GM19463 (cell line): ENCODE data around the gene ARL10.

Source experiments
- ATAC-seq: cut with Tn5 transposase; IDR thresholded peaks from one replicate; pipeline ENCODE4 v1.9.1; 2021; ENCODE audit warnings: mild to moderate bottlenecking, moderate library complexity; ENCODE audit not compliant: unreplicated experiment

Gene ARL10

DNA sequence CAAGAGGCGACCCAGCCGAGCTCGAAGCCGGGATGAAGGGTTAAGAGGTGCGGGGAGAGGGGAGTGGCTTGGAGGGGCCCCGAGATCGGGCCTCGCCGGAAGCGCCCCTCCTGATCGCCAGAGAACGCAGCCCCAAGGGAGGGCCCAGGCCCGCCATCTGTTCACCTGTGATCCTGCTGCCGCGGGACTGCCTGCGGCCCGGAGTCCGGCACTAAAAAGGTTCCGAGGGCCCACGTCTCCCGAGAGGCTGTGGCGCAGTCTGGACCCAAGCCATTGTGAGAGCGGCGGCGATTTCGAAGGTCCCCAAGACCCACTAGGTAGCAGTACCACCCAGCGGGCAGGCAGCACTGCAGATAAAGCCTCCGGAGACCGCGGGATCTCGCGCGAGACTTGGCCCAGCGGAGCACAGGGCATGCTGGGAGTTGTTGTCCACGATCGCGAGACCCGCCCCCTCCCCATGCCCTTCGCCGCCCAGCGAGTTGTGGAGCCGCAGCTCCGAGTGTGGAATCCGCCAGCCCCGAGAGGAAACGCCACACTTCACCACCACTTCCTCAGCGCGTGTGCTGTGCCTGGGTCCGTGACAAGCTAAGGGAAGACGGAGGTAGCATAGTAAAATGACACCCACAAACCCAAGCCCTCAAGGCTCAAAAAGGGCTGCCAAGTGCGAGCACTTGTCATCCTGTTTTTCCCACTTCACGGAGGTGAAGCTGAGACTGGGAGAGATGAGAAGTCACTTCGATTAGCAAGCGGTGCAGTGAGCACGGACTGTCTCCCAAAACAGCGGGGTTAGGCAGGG lies 3.7 kb upstream of the ARL10 start, which contains the start of gene KIAA1191:
KIAA1191 (minus strand) TSS at position 328 of the 796 bp plus-strand sequence. CDS start 2,256 bp downstream, outside the sequence.
- ATAC-seq: peak; percentile 85

- no peak for ATAC-seq
Measured at GRCh38 chr5:176362233-176362490, 3.1 kb upstream of the ARL10 start.

DNA sequence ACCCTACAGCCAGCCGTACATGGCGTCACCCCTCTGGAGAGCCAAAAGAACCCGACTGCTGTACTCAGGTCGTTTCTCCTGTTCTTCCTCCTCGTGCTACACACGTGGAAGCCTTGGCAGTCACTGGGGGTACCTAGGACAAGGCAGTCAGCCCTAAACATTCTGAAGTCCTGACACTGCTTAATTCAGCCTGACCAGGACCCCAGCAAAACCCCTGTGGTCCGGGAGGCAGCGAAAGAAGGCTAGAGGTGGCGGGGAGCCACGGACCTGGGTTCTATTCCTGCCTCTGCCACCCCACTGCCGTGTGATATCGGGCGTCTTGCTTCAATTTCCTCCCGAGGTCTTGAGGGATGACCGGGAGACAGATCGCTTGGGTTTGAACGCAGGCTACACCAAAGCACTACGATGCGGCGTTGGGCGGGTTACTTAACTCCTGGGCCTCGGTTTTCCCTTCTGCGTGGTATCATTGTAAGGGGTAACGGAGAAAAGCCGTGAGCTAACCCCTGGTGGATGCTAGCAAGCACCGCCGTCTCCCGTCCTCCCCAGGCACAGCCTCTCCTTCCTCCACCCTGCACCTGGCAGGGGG lies 429 bp upstream of the ARL10 start:
- ATAC-seq: no peak

GRCh38 chr5:176366232-176366894 lies 1.1 kb downstream of the ARL10 start:
- no peak for ATAC-seq

DNA sequence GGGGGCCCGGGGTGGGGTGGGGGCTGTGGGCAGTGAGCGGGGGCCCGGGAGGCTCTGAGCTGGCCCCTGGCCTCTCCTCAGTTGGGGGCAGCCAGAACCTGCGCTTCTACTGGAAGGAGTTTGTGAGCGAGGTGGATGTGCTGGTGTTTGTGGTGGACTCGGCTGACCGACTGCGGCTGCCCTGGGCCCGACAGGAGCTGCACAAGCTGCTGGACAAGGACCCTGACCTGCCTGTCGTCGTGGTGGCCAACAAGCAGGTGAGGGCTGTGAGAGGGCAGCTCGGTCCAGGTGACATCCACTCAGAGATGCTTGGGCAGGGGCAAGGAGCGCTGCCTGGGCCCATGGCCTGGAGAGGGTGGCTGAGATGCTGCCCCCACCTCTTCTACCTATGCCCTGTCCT lies 3.4 kb downstream of the ARL10 start:
- no peak for ATAC-seq

DNA sequence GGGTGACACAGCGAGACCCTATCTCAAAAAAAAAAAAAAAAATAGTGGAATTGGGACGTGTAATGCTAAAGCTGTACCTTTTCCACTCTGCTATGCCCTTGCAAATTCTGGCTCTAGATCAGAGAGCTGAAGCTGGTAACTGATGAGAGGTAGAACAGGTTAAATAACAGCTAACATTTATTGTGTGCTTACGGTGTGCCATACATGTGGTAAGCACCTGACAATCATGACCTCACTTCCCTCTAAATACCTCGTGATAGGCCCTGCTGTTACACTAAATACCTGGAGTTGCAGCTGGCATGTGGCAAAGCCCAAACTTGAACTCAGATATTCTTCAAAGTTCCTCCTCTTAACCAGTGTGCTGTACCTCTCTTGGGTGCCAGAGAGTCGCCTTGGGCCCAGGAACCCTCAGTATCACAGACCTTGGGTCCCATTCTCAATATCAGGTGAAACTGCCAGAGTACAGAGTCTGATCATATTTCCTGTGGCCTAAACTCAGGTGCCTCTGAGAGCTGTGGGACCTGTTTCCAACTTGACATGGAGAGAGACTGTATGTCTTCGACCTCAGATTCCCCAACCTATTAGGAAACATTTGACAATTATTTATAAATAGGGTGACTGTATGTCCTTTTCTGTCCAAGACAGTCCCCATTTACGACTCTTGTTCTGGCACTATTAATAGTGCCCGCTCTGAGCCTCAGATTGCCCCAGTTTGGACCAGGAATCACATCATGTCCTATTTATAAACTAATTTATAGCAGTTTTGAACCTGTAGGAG lies 4.8 kb downstream of the ARL10 start:
- ATAC-seq: no peak

GRCh38 chr5:176371621-176372539 lies 6.6 kb downstream of the ARL10 start:
- no peak for ATAC-seq

- ATAC-seq: no peak
Measured at GRCh38 chr5:176373100-176373818, 8.0 kb downstream of the ARL10 start.

GRCh38 chr5:176379881-176380280 lies 14.6 kb downstream of the ARL10 start:
- no peak for ATAC-seq

DNA sequence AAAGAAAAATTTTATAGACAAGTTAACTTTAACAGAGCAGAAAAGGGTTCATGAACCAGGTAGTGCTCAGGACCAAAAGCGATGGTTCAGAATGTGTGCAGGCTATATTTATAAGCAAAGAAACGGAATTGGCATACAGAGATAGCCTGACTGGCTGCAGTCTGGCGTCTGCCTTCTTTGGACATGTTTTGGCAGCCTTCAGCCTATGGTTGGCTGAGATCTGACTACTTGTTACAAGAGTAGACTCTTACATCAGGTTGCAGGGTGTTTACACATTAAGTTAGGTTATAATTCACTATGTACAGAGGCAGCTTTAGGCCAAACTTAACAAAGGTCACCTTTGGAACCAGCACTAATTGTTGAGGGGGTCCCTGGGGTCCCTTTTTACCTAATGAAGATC lies 16.1 kb downstream of the ARL10 start:
- no peak for ATAC-seq

DNA sequence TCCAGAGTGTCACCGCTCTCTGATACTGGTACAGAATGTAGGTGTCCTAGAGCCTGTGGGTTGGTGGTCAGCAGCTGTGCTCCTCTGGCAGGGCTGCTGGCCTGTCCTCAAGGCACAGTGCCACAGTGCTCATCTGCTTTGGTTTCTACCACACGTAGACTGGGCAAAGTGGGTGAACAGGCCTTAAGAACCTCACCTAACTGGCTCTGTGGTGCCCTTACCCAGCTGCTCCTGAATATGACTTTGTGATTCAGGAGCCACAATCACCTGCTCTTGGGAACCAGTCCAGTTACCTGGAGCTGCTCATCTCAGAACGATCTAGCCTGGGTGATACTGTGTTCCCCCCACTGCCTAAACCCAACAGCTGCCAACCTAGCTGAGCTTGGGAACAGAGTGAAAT lies 16.7 kb downstream of the ARL10 start:
- ATAC-seq: no peak

DNA sequence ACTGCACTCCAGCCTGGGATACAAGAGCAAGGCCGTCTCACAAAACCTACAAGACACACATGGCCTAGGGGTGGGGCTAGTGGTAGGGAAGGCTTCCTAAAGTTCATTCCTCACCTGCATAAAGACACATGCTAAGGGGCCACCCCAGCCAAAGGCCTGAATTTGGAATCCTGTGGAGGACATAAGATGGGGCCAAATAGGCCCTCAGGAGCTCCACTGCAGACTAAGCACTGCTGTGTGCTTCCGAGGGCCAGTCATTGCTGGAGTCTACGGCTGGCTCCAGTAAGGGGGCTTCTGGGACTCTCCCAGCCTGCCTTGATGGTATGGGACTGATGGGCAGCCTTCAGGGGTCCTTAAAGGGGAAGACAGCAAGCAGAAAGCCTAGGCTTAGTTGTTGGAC lies 17.4 kb downstream of the ARL10 start:
- no peak for ATAC-seq

- ATAC-seq: no peak
Measured at GRCh38 chr5:176383248-176383905, 18.1 kb downstream of the ARL10 start.

DNA sequence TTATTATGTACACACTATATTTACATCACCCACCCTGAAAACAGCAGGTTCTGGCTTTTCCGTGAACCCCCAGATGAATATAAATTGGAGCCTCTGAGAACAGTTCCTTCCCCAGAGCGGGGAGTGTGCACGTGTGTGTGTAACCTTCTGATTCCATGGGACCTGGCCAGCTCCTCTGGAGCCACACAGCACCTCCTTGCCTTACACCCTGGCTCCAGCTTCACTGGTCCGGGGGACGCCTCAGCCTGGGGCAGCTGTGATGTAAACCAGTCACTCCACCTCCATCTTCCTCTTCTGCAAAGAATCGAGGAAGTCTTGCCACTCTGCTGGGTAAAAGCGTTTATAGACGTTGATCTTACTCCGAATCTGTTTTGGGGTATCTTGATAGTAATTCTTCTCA lies 18.7 kb downstream of the ARL10 start:
- ATAC-seq: no peak

DNA sequence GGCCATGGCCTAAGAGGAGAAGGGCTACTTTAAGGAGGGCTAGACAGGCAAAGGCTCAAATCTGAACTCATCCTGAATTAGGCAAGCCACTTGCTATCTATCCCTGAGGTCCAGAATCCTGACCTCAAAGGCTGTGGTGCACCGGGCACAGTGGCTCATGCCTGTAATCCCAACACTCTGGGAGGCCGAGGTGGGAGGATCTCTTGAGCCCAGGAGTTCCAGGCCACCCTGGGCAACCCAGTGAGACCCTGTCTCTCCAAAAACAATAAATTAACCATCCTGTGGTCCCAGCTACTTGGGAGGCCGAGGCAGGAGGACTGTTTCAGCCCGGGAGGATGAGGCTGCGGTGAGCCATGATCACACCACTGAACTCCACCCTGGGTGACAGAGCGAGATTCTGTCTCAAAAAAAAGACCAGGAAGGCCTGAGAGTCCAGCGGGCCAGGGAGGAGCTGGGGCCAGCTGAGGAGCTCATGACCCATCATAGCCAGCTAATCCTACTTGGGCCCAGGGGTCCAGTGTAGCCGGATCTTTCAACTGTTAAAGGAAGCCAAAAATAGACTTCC lies 19.2 kb downstream of the ARL10 start:
- no peak for ATAC-seq

GRCh38 chr5:176384991-176385390 lies 19.7 kb downstream of the ARL10 start:
- ATAC-seq: no peak

GRCh38 chr5:176386491-176386890 lies 21.2 kb downstream of the ARL10 start:
- ATAC-seq: no peak

- ATAC-seq: no peak
Measured at GRCh38 chr5:176387384-176387925, 22.2 kb downstream of the ARL10 start.

DNA sequence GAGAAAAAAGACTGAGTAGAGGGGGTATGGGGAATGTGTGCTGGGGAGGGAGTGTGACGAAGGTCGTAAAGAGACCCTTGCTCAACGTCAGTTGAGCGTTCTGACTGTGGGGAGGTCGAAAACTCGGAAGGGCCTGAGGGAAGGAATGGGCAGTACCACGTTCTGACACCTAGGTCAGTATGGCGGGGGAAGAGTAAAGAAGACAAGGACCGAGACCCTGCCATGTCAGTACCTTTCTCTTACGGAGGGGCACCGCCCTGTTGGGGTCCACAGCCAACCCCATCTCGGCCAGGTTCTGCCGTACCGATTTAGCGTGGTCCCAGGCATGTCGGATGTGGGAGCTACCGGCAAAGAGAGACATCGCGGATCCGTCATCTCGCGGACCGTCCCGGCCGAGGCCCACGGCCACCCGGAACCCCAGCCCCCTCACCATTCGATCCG lies 22.7 kb downstream of the ARL10 start:
- ATAC-seq: no peak
